HG03097 (cell line): ENCODE measurements around the gene SGCD.
"Not testable (repeated sequence)": the region's sequence is repeated elsewhere in the genome, so short reads cannot be mapped to it uniquely, and the experiment has no call there.

Source experiments
- ATAC-seq: cut with Tn5 transposase; IDR thresholded peaks from one replicate; pipeline ENCODE4 v1.9.1; 2021; ENCODE audit not compliant: unreplicated experiment, low FRiP score

The SGCD gene

GRCh38 chr5:156552855-156553358 is 225.9 kb downstream of the SGCD start:
- no peak for ATAC-seq

GRCh38 chr5:156556666-156557406 is 229.9 kb downstream of the SGCD start:
- ATAC-seq, result no peak

- no peak for ATAC-seq
Measured at GRCh38 chr5:156560002-156560401, 233.0 kb downstream of the SGCD start.

GRCh38 chr5:156561651-156562050 is 234.7 kb downstream of the SGCD start:
- no peak for ATAC-seq

GRCh38 chr5:156570615-156571014 is 243.7 kb downstream of the SGCD start:
- no peak for ATAC-seq

- ATAC-seq, result no peak
Measured at GRCh38 chr5:156581725-156582124, 254.8 kb downstream of the SGCD start.

GRCh38 chr5:156582193-156582598 is 255.2 kb downstream of the SGCD start:
- no peak for ATAC-seq

GRCh38 chr5:156584871-156585270 is 257.9 kb downstream of the SGCD start:
- ATAC-seq, result no peak

GRCh38 chr5:156585999-156586398 is 259.0 kb downstream of the SGCD start:
- no peak for ATAC-seq

GRCh38 chr5:156587012-156587411 is 260.0 kb downstream of the SGCD start:
- ATAC-seq, result no peak

- no peak for ATAC-seq
Measured at GRCh38 chr5:156588306-156588705, 261.3 kb downstream of the SGCD start.

GRCh38 chr5:156589104-156589945 is 262.4 kb downstream of the SGCD start:
- no peak for ATAC-seq

GRCh38 chr5:156589946-156590216 is 262.9 kb downstream of the SGCD start:
- no peak for ATAC-seq

- ATAC-seq, result no peak
Measured at GRCh38 chr5:156590978-156591377, 264.0 kb downstream of the SGCD start.

- ATAC-seq, result no peak
Measured at GRCh38 chr5:156591631-156592030, 264.7 kb downstream of the SGCD start.

GRCh38 chr5:156593546-156593945 is 266.6 kb downstream of the SGCD start:
- ATAC-seq, result no peak

- ATAC-seq, result no peak
Measured at GRCh38 chr5:156594406-156594805, 267.4 kb downstream of the SGCD start.

GRCh38 chr5:156595132-156595787 is 268.3 kb downstream of the SGCD start:
- no peak for ATAC-seq

GRCh38 chr5:156597276-156597675 is 270.3 kb downstream of the SGCD start:
- ATAC-seq, result no peak

GRCh38 chr5:156598964-156599363 is 272.0 kb downstream of the SGCD start:
- ATAC-seq, result no peak

- ATAC-seq, result not testable (repeated sequence)
Measured at GRCh38 chr5:156610582-156610981, 283.6 kb downstream of the SGCD start.
